WTC11 (cell line): ENCODE data around the gene NOX1.

Source experiments
- FOXK1 ChIP-seq: sonication (generic); formaldehyde crosslinking; IDR thresholded peaks from 2 replicates; pipeline ENCODE4 v1.8.0; 2022; ENCODE audit warnings: mild to moderate bottlenecking, moderate library complexity, missing genetic modification reagents
- JUN ChIP-seq: sonication (generic); formaldehyde crosslinking; IDR thresholded peaks from 2 replicates; pipeline ENCODE4 v1.8.0; 2023; ENCODE audit warnings: mild to moderate bottlenecking, missing genetic modification reagents
- RELA ChIP-seq: sonication (generic); formaldehyde crosslinking; IDR thresholded peaks from 2 replicates; pipeline ENCODE4 v1.8.1; 2022; ENCODE audit warnings: missing genetic modification reagents, mild to moderate bottlenecking, borderline replicate concordance
- TCF7 ChIP-seq: sonication (generic); formaldehyde crosslinking; IDR thresholded peaks from 2 replicates; pipeline ENCODE4 v1.8.0; 2022; ENCODE audit warnings: mild to moderate bottlenecking, low read depth, missing genetic modification reagents, moderate library complexity
- TEAD4 ChIP-seq: sonication (generic); formaldehyde crosslinking; IDR thresholded peaks from 2 replicates; pipeline ENCODE4 v1.8.0; 2022; ENCODE audit warnings: mild to moderate bottlenecking, missing genetic modification reagents
- TF ChIP-seq, protein P1 (sequence below): fragments of 200-600 bp; IDR thresholded peaks from 2 replicates; pipeline ENCODE4 v1.8.0; 2022; ENCODE audit warnings: antibody characterized with exemption
- TF ChIP-seq, protein P2 (sequence below): sonication (generic); formaldehyde crosslinking; IDR thresholded peaks from 2 replicates; pipeline ENCODE4 v1.8.1; 2022; ENCODE audit warnings: mild to moderate bottlenecking, missing genetic modification reagents, moderate library complexity, borderline replicate concordance

DNA sequence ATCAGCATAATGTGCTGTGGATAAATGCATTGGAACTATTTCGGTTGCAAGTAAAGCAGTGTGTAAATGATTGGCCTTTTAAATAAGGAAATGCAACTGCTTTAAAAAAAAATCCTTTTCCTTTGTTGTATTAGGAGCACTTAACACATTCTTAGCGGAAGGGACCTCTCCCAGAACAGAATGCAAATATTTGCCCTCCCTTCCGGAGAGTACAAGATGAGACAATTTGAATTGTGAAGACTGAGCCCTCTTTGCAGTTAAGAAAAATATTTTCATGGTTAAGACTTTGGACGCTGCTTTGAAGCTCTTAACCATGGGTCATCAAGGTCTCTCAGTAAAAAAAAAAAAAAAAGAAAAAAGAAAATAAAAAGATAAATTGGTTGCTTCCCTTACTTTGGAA lies 9.5 kb upstream of the NOX1 start:
- TF ChIP-seq, protein P1, sequence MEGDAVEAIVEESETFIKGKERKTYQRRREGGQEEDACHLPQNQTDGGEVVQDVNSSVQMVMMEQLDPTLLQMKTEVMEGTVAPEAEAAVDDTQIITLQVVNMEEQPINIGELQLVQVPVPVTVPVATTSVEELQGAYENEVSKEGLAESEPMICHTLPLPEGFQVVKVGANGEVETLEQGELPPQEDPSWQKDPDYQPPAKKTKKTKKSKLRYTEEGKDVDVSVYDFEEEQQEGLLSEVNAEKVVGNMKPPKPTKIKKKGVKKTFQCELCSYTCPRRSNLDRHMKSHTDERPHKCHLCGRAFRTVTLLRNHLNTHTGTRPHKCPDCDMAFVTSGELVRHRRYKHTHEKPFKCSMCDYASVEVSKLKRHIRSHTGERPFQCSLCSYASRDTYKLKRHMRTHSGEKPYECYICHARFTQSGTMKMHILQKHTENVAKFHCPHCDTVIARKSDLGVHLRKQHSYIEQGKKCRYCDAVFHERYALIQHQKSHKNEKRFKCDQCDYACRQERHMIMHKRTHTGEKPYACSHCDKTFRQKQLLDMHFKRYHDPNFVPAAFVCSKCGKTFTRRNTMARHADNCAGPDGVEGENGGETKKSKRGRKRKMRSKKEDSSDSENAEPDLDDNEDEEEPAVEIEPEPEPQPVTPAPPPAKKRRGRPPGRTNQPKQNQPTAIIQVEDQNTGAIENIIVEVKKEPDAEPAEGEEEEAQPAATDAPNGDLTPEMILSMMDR, result no peak
- TF ChIP-seq JUN (CRISPR knock-in tag) (no peak), TCF7 (CRISPR knock-in tag) (no peak), RELA (no peak), FOXK1 (CRISPR knock-in tag) (no peak), TEAD4 (CRISPR knock-in tag) (no peak)
- TF ChIP-seq, protein P2, sequence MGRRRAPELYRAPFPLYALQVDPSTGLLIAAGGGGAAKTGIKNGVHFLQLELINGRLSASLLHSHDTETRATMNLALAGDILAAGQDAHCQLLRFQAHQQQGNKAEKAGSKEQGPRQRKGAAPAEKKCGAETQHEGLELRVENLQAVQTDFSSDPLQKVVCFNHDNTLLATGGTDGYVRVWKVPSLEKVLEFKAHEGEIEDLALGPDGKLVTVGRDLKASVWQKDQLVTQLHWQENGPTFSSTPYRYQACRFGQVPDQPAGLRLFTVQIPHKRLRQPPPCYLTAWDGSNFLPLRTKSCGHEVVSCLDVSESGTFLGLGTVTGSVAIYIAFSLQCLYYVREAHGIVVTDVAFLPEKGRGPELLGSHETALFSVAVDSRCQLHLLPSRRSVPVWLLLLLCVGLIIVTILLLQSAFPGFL (CRISPR knock-in tag), result no peak
